ENCODE measurements around the gene RNF146.

DNA sequence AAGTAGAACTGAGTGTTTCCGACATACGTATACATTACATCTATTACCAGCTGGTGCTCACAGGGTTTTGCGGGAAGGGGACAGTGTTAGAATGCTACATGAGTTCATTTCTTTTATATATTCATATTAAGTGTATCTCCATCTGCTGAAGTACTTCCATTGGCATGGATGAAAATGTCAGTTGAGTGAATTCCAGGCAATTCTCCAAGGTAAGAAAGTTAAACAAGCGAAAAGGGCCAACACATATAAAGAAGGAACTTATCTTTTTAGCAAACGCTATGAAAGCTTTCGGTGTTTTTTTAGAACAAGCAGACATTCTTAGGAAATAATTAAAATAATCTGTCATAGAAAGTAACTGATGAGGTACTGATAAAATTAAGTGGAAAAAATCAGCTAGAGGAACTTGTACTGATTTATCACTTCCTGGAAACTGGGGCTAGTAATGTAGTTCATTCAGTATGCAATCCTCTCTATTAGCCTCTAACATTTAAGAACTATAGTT lies 34.6 kb downstream of the RNF146 start:
- TF ChIP-seq CTCF (conservative IDR thresholded peaks at IDR 0.05; ENCODE audit: low read length) (no peak), EZH2phosphoT487 (IDR thresholded peaks at IDR 0.05; ENCODE audit: borderline replicate concordance) (no peak)

All from Loucy (cell line).